Activated T-cell treated with anti-CD3 and anti-CD28 coated beads for 24 hours (primary cell): ENCODE data around the gene CSAD.
"Not testable (repeated sequence)": the region's sequence is repeated elsewhere in the genome, so short reads cannot be mapped to it uniquely, and the experiment has no call there.

ENCODE experiments used
- DNase-seq: peaks from one replicate; pipeline ENCODE4 v3.0.0-alpha.2; 2020; ENCODE audit warnings: low read depth

The CSAD gene

GRCh38 chr12:53179687-53180219 lies 972 bp downstream of the CSAD start:
- DNase-seq, result no peak

DNA sequence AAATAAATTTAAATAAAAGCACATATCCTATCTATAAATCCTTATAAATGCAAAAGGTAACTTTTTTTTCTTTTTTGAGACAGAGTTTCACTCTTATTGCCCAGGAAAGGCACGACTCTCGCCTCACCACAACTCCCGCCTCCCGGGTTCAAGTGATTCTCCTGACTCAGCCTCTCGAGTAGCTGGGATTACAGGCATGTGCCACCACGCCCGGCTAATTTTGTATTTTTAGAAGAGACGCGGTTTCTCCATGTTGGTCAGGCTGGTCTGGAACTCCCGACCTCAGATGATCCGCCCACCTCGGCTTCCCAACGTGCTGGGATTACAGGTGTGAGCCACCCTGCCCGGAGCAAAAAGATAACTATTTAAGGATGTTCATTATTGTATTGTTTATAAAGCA lies 1.9 kb downstream of the CSAD start:
- not testable (repeated sequence) for DNase-seq

- DNase-seq, result not testable (repeated sequence)
Measured at GRCh38 chr12:53177447-53177846, 3.3 kb downstream of the CSAD start.

GRCh38 chr12:53176750-53177149 lies 4.0 kb downstream of the CSAD start:
- no peak for DNase-seq

DNA sequence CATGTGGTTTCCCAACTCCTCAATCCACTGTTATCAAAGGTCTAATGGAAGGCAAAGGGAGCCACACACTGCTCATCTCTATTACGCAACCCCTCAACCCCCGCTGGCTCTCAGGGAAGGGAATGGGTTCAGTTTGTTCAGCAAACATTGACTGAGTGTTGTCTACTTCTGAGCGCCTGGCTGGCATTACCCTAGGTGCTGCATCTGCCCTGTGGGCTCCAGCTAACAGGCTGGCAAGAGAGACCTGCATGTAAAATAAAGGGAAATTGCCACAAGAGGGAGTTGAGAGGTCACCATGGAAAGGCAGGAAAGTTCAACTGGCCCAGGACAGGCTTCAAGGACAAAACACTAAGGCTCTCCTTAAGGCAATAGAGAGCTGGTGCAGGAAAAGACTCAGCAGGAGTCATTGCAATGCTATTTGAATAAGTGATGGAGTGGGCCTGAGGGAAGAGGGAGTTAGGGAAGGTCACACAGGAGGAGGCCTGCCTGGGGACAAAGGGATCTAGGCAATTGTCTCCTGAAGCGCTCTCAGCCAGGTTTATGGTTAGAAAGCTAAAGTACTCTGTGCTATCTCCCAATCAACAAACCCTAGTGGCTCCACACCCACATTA lies 5.7 kb downstream of the CSAD start:
- DNase-seq, result no peak

- DNase-seq, result no peak
Measured at GRCh38 chr12:53173085-53173715, 7.5 kb downstream of the CSAD start.

DNA sequence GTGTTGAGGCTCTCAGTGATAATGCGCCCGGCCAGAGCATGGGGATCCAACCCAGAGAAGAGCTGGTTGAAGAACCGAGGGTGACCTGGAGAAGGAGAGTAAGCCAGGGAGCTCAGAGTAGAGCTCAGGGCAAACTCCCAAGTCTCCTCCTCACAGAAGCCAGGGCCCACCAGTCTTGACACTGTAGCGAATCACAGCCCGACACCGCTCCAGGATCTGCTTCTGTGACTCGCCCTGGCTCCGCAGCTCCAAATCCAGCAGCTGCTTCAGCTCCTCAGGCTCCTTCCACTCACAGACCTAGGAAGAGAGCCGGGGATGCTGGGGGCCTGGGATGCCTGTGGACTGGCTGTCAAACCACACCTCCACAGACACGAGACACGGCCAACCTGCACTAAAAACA lies 8.4 kb downstream of the CSAD start:
- no peak for DNase-seq

GRCh38 chr12:53171725-53172329 lies 8.9 kb downstream of the CSAD start:
- no peak for DNase-seq

DNA sequence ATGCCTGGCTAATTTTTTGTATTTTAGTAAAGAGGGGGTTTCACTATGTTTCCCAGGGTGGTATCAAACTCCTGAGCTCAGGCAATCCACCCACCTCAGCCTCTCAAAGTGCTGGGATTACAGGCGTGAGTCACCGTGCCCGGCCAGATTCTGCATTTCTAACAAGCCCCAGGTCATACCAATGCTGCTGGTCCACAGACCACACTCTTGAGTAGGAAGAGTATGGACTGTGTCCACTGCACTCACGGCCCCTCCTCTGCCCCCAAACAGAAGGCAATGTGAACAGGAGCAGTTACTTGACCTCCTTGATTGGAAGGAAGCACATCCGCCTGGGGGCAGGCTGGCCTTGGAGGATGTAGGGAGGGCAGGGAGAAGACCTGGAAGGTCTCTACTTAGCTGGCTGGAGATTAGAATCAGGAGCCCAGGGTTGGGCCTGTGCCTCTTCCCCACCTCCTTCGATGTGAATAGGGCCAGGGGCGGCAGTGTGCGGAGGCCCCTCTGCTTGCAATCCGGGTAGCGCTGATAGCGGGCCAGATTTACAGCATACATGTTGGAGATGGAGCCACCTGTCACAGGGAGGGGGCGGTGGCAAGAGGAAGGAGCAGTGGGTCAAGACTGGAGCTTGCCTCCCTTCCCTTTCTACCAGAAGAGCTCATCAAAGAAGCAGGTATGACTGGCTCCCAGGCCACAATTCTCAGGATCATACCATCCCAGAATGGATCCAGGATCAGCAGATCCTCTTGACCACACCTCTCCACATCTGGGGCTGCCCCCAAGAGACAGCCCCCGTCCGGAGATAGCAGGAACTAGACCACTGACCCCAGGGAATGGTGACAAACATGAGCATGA lies 9.6 kb downstream of the CSAD start:
- DNase-seq, result no peak

DNA sequence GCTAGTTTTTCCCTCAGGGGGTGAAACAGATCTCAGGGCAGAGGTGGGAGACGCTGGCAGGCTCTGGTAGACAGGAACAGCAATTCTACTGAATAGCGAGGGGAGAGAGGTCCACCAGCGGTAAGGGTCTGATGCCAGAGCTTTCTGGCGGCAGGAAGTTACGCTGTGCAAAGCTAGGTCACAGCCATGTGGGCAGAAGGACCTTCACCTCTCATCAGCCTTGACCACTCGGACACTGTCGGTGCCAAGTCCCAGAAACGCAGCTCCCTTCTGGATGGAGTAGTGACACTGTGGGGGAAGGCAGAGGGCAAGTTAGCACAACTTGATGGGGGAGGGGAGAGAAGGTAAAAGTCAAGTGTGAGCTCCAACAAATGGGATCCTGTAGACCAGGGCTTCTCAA lies 10.5 kb downstream of the CSAD start:
- DNase-seq, result no peak

DNA sequence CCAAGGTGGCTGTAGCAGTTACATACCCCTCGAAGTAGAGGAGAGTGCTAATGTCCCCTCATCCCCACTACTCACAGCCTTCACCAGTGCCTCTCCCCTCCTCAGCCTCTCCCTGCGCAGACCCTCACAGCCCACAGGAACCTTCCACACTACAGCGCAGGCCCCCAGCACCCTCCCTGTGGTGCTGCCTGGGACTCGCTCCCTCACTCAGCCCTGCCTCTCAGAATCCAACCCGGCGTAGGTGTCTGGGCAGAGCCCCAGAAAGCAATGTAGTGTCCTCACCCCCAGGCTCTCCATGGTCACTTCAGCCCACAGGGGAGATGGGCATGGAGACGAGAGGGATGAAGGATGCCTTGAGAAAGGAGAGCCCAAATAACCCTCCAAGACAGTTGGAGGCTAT lies 11.1 kb downstream of the CSAD start:
- DNase-seq, result no peak

DNA sequence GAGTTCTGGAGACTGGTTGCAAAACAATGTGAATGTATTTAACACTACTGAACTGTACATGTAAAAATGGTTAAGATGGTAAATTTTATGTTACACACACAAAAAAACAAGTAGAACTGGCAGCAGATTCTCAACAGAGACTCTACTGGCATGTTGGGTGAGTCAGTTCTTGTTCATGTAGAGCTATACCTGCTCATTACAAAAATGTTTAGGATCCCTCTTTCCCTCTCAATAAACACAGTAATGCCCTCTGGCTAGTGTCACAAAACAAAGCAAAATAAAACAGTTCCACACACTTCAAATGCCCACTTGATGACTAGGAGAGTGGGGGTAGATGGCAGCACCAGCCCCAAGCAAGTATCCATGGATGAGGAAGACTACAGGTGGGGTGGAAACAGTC lies 13.9 kb downstream of the CSAD start:
- no peak for DNase-seq

GRCh38 chr12:53163008-53163407 lies 17.7 kb downstream of the CSAD start:
- DNase-seq, result not testable (repeated sequence)

GRCh38 chr12:53161119-53161911 lies 19.4 kb downstream of the CSAD start:
- DNase-seq, result no peak

DNA sequence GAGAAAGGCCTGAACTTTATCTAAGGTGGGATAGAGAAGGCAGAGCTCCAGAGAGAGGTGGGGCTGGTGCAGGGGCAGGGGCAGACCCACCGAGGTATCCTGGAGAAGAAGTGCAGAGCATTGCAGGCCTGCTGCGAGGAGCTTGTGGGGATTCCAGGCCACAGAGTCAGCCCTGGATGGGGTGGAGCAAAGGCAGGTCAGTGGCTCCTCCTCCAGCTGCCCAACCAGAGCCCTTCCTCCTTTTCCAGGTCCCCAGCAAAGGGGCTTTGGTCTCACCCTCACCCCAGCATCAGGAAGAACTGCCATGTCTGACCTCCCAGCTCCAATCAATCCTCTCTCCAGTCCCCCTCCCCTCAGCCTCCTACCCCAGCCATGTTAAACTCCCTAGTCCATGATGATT lies 20.1 kb downstream of the CSAD start:
- DNase-seq, result no peak

GRCh38 chr12:53160000-53160399 lies 20.7 kb downstream of the CSAD start:
- no peak for DNase-seq

DNA sequence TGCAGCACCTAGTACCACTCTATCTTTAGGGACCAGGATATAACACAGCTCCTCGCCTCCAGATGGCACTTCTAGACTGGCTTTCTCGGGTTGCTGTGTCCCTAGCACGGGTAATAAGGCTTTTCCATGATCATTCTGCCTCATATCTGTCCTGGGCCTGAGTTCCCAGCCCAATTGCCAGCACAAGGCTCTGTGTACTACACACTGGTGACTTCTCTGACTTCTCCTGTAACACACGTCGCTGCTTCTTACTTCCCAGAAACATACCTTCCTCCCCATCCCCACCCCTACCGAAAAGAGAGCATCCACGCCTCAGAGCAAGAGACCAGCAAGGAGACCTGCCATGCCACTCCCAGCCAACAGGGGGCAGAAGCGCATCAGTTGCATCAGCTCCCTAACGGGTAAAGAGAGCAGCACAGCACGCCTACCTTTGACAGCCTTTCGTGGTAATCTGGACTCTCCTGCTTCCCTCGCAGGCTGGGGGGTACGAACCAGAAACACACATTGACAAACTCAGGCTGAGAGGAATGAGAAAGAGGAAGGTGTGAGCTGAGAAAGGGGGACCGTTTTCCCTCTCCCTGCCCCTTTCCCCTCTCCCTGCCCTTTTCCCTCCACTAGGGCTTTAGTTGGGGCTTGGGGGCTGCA lies 21.4 kb downstream of the CSAD start:
- peak; percentile 86 for DNase-seq

- no peak for DNase-seq
Measured at GRCh38 chr12:53152390-53152789, 28.3 kb downstream of the CSAD start.

DNA sequence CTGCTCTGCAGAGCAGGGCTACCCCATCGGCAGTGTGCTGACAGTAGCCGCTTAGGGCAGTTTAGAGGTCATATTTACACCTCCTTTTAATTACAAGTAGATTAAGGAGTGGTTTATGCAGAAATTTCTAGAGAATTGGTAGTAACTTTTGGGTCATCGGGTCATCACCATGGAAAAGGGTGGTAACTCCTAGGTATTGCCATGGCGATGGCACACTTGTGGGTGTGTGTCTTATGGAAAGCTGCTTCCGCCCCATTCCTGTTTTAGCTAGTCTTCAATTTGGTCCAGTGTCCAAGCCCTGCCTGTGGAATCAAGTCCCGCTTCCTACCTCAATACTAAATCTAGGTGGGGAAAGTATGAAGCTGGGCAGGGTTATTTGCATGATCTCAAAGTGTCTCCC lies 29.7 kb downstream of the CSAD start:
- DNase-seq, result no peak

GRCh38 chr12:53147653-53148052 lies 33.1 kb downstream of the CSAD start:
- no peak for DNase-seq

GRCh38 chr12:53147181-53147580 lies 33.5 kb downstream of the CSAD start:
- no peak for DNase-seq
